ENCODE measurements around the gene DACT2. TPM values are rescaled to one million over a fixed set of nuclear protein-coding genes. Genes with fewer than 3 reads are reported as not detected.

DACT2 gene
- total and polyA plus RNA-seq, 10 of the 15 experiments (the other 5 are each of a cell fraction or from before 2014, with no cell fraction given), result not detected

DNA sequence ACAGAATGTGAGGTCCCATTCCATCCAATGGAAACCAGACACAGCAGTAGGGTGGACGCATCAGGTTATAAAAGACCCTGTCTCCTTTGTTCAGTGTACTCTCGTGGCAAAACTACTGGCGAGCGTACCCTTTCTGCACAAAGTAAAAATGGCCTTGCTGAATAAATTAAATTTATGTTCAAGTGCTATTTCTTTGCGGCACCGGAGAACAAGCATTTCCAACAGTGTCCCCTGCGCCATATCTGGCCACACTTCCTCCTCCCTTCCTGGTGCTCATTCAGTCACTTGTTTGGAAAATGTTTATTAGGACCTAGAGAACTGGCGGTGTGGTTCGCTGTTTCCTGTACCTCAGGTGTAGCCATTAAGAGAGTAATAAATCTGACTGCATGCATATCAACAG is 46.9 kb upstream of the DACT2 start:
- no peak for TF ChIP-seq HDGF (IDR thresholded peaks at IDR 0.05)
- TF ChIP-seq SPI1 (IDR thresholded peaks at IDR 0.05; ENCODE audit: borderline replicate concordance, insufficient read depth, low read depth, low read length), result no peak
- no peak for TF ChIP-seq SUPT20H (IDR thresholded peaks at IDR 0.05; ENCODE audit: borderline replicate concordance, control insufficient read depth, low read depth, low read length)
- TF ChIP-seq, protein P1, sequence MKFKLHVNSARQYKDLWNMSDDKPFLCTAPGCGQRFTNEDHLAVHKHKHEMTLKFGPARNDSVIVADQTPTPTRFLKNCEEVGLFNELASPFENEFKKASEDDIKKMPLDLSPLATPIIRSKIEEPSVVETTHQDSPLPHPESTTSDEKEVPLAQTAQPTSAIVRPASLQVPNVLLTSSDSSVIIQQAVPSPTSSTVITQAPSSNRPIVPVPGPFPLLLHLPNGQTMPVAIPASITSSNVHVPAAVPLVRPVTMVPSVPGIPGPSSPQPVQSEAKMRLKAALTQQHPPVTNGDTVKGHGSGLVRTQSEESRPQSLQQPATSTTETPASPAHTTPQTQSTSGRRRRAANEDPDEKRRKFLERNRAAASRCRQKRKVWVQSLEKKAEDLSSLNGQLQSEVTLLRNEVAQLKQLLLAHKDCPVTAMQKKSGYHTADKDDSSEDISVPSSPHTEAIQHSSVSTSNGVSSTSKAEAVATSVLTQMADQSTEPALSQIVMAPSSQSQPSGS (IDR thresholded peaks at IDR 0.05; ENCODE audit: low read length), result no peak
- no peak for TF ChIP-seq IKZF1 (conservative IDR thresholded peaks at IDR 0.05)
- TF ChIP-seq, protein P2, sequence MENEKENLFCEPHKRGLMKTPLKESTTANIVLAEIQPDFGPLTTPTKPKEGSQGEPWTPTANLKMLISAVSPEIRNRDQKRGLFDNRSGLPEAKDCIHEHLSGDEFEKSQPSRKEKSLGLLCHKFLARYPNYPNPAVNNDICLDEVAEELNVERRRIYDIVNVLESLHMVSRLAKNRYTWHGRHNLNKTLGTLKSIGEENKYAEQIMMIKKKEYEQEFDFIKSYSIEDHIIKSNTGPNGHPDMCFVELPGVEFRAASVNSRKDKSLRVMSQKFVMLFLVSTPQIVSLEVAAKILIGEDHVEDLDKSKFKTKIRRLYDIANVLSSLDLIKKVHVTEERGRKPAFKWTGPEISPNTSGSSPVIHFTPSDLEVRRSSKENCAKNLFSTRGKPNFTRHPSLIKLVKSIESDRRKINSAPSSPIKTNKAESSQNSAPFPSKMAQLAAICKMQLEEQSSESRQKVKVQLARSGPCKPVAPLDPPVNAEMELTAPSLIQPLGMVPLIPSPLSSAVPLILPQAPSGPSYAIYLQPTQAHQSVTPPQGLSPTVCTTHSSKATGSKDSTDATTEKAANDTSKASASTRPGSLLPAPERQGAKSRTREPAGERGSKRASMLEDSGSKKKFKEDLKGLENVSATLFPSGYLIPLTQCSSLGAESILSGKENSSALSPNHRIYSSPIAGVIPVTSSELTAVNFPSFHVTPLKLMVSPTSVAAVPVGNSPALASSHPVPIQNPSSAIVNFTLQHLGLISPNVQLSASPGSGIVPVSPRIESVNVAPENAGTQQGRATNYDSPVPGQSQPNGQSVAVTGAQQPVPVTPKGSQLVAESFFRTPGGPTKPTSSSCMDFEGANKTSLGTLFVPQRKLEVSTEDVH (IDR thresholded peaks at IDR 0.05; ENCODE audit: low read depth, partially characterized antibody), result no peak
- no peak for TF ChIP-seq ZNF24 (IDR thresholded peaks at IDR 0.05)
- TF ChIP-seq ZNF622 (IDR thresholded peaks at IDR 0.05), result no peak
- no peak for TF ChIP-seq CREB1 (IDR thresholded peaks at IDR 0.05; ENCODE audit: low read depth)
- TF ChIP-seq PAX8 (IDR thresholded peaks at IDR 0.05), result no peak
- TF ChIP-seq ASH2L (IDR thresholded peaks at IDR 0.05; ENCODE audit: borderline replicate concordance, low read depth), result no peak
- TF ChIP-seq FOXK2 (IDR thresholded peaks at IDR 0.05), result no peak
- 34% methylated on average over 9 of the region's 9 CpGs for WGBS (ENCODE audit: insufficient coverage, insufficient replicate concordance, low lambda C conversion rate, missing lambda C conversion rate)
- DNase-seq (ENCODE audit: low read depth, low spot score) (no peak), FAIRE-seq (no peak), ATAC-seq (no peak)
- RAD21 ChIA-PET (ENCODE audit: unreplicated experiment), result no interaction called here
- Histone ChIP-seq H3K27ac (ENCODE audit: control insufficient read depth, insufficient read depth) (no peak overlapping the region), H3K9me3 (replicated peaks; ENCODE audit: control insufficient read depth, insufficient read depth, low read length) (no peaks in the 10 kb centered on the region), H3K4me1 (ENCODE audit: control insufficient read depth, insufficient read depth, low read length) (no peaks in the 10 kb centered on the region), H3K9ac (ENCODE audit: control insufficient read depth, insufficient read depth, low read length) (no peak overlapping the region), H3K27me3 (replicated peaks in 1 of 2; ENCODE audit: control insufficient read depth in 2 of 2, insufficient read depth in 2 of 2, low read length in 1 of 2) (no peaks in the 10 kb centered on the region), H4K20me1 (ENCODE audit: control insufficient read depth, insufficient read depth) (no peaks in the 10 kb centered on the region), H3K79me2 (ENCODE audit: control insufficient read depth, insufficient read depth, low read length) (no peaks in the 10 kb centered on the region), H3K4me3 (no peak overlapping the region), H2AFZ (ENCODE audit: control insufficient read depth, low read depth, low read length) (no peak overlapping the region), H3K36me3 (ENCODE audit: control insufficient read depth in 2 of 2, insufficient read depth in 2 of 2, low read length in 1 of 2) (no peaks in the 10 kb centered on the region), H3K4me2 (ENCODE audit: control insufficient read depth, insufficient read depth) (no peak overlapping the region)
- POLR2A ChIA-PET, result no interaction called here
- CTCF ChIA-PET, result no interaction called here
- in situ Hi-C loops (cut with MboI) (no loop called here), intact Hi-C loops (cut with micrococcal nuclease; ENCODE audit: unreplicated experiment) (no loop called here)
- SMC1A ChIA-PET (ENCODE audit: uncharacterized antibody, unreplicated experiment), result no interaction called here
- BruUV-seq (replicated peaks), result no TSS peak
